Umbilical cord (tissue), 2 donors: ENCODE data around the gene AKR1B1. TPM values are rescaled to one million over a fixed set of nuclear protein-coding genes. Genes with fewer than 3 reads are reported as not detected.

Experiments used
- DNase-seq: peaks from one replicate; pipeline ENCODE4 v3.0.0-alpha.2; 2015; ENCODE audit warnings: low spot score
- total RNA-seq: library from RNA; depleted of rRNA; stranded (reverse); fragments of >200 nt; gene quantifications from one replicate; pipeline ENCODE4 v1.2.3, GENCODE V29; 2014; ENCODE audit warnings: low replicate concordance; ENCODE audit not compliant: insufficient read depth

Gene AKR1B1
- total RNA-seq, 1 donor from 2014 or later = 45.0 TPM

DNA sequence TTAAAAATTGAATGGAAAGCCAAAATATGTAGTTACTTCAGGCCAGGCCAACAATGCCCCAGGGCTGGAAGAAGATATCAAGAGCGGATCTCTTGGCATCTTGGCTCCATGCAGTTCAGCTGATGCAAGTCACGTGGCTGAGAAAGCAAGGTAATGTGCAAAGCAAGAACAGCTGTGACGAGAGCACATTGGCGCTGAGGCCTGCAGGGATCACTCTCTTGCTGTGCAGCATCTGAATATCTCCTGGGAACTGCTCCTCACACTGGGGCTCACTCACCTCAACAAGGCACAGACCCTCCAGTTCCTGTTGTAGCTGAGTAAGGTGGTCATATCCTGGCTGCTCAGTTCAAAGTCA, 14.0 kb downstream of the AKR1B1 start:
- no peak for DNase-seq

DNA sequence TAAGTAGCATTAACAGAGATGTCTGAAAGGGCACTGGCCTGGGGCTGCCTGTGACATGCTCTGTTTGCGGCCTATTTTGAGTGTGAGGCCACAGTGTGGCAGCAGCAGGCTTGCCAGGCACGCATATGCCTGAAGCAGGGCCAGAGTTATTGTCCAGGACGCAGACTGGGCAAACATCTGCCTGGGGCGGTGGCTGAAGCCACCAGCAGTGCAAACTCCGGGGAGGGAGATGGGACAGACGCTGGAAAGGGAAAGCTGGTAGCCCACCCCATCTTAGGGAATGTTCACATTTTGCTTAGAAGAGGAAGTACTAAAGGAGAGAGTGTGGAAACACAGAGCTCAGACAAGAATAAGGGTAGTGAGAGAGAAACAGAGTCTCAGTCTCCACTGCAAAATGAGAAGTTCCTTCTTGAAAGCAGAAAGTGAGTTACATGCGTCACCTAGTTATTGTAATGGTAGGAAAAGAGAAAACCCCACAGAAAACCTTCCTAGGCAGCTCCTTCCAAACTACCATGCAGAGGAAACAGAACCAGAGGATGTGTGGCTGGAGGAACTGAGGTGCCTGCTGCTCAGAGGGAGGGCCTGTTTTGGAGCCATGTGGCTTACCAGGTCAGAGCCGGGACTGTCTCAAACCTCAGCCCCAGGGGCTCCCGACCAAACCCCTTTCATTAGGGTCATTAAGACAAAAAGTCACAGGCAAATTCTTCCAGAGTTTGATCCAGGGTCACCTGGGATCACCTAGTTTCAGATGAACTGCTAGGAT, 14.5 kb downstream of the AKR1B1 start:
- DNase-seq = peak; percentile 26

DNA sequence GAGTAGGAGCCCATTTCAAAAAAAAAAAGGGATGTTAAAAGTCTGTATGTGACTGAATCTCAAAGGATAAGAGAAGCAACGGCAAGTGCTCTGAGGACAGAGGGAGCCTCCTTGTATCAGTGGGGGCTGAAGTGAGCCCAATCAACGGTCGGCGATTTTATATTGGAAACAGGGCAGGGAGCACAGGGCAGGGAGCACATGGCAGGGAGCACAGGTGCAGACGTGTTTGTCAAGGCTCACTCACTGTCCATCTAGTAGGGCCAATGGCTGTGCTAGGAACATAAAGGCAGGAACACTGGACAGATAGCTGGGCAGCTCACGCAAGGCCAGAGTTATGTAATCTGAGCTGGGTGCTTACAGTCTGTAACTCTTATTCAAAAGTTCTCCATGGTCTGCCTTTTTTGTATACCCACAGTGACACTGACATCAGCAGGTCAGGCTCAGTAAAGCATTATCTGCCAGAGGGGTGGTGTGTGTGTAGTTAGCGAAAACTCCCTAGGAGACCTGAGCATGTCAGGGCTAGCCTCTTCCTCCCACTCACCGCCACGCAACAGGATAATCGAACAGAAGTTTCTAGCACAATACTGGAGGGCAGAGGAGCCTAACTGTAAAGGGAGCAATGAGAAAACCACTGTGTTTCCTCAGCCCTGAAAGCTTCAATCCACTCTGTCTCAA, 15.4 kb downstream of the AKR1B1 start:
- peak; percentile 16 for DNase-seq

DNA sequence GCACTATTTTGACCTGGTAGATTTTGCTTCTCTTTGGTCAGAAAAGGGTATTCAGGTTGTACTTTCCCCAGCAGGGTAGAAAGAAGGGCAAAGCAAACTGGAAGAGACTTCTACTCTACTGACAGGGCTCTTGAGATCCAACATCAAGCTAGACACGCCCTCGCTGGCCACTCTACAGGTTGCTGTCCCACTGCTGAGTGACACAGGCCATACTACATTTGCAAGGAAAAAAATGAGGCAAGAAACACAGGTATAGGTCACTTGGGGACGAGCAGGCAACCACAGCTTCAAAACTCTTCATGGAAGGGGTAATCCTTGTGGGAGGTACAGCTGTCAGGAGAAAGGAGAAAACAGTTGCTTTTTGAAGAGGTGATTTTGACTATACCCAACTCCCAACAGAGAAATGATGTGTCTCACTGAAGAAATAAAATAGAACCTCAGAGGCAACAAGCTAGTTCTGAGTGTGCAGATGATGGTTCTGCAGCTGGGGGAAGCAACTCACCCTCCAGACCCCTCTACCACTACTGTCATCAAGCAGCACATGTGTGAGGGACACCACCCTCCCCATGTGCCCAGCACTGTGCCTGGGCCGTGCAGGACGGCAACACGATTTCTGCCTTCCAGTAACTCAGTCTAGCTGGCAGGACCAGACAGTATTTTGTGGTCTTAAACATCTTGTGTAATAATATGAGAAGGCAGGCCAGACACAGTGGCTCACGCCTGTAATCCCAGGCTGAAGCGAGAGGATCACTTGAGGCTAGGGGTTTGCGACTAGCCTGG, 16.3 kb downstream of the AKR1B1 start:
- no peak for DNase-seq

DNA sequence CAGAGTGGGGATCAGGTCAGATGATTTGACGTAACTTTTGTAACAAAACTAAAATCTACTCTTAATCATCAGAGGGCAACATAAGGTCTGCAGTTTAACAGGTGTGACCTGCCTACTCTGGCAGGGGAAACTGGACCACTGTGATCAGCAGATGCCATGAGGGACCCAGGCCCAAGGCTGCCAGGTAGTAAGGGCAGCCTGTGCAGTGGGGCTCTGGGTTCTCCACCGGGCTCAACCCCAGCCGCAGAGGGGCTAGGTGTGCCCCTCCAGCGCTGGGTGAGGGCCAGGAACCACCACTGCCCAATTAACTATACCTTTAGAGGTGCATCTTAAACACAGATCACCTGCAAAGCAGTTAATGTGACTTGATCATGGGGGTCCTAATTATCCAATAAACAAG, 17.6 kb downstream of the AKR1B1 start:
- no peak for DNase-seq

DNA sequence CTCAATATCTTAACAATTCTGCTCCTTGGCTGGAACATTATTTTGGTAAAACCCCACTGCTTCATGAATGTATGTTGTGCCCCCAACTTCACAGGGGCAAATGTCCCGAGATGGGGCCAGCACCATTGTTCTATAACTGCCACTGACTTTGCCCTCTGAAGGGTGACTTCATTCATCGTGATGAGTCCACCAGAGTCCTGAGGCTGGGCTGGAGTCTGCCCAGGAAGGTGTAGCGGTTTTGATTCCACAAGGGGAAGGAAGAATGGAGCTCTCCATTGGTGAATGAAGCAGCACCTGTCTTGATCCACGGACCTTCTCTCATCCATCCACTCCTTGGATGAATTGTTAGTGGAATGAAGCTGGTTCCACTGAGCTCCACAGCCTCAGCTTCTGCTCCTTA, 18.4 kb downstream of the AKR1B1 start:
- DNase-seq = no peak

DNA sequence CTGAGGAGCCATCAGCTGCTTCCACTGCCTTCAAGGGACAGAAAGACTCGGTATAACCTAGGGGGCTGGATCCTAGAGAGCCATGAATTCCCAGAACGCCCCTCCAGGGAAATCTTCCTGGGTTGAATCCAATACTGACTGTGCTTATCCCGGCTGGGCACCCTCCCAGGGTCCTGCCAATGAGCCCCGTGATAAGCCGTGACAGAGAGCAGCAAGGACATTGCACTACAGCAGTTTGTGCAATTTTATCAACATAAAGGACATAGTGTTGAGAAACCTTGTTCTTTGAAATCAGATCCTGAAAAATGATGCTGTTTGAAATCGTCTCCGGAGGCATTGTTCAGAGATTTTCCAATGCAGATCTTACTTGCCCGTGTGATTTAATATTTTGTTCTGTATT, 18.8 kb downstream of the AKR1B1 start:
- DNase-seq = no peak

DNA sequence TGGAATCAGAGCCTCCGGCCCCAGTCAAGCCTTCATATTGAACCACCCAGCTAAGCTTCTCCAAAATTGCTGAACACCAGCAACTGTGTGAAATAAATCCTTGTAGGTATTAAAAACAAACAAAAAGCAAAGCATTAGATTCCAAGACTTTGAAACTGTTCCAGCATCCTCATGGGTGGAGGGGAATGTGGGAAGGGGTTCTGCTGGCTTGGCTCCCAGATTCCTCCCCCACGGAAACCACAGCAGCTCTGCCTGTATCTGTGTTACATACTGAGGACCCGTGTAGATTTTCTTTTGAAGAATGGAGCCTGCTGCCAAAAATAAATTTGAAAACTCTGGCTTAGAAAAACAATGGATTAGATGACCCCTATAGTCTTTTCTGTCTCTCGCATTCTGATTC, 20.0 kb downstream of the AKR1B1 start:
- no peak for DNase-seq

DNA sequence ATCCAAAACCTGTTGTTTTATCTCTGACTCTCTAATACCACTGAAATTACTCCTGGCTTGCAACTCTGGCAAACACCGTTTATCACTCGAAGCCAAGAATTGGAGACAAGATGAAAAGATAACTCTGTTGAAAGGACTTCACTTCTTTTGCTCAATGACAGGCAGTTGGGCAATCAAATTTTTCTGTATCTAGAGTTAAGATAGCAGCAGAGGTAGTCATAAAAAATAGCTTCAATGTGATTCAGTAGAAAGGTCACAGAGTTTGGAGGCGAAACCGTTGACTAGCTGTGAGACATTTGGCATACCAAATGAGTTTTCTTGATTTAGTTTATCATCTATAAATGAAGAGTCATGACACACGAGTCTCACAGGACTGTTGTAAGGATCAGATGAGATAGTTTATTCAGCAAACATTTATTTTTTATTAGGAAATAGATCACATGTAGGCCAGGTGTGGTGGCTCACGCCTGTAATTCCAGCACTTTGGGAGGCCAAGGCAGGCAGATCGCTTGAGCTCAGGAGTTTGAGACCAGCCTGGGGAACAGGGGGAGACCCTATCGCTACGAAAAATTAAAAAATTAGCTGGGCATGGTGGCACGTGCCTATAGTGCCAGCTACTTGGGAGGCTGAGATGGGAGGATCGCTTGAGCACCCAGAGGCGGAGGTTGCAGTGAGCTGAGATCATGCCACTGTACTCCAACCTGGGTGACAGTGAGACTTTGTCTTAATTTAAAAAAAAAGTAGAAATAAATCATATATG, 23.6 kb downstream of the AKR1B1 start:
- no peak for DNase-seq

DNA sequence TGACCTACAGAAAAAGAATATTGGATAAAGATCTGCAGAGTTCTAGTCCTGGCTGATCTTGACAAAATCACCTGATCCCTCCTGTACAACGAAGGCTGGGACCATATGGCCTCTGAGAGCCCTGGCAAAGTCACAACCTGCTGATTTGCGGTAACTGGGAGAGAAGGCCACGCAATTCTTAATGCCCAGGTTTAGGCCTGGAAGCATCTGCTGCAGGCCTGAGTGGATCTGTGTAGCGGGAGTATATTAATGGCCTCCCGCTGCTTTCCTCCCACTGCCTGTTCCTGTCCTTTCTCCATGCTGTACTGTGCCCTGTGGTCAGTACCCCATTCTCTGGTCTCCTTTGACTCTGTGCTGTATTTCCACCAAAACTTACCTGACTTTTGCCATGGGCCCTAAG, 24.2 kb downstream of the AKR1B1 start:
- DNase-seq = no peak

DNA sequence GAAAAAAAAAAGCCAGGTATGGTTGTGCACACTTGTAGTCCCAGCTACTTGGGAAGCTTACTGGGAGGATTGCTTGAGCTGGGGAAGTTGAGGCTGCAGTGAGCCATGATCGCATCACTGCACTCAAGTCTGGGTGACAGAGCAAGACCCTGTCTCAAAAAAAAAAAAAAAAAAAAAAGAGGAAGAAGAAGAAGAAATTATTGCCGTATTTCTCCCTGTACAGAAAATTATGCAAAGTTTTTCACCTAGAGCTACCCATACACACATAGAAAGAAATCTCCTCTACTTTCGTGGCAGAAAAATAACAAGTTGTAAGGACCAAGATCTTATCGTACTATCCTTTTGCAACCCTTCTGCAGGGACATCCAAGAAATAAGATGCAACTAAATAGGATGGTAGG, 25.5 kb downstream of the AKR1B1 start:
- no peak for DNase-seq

DNA sequence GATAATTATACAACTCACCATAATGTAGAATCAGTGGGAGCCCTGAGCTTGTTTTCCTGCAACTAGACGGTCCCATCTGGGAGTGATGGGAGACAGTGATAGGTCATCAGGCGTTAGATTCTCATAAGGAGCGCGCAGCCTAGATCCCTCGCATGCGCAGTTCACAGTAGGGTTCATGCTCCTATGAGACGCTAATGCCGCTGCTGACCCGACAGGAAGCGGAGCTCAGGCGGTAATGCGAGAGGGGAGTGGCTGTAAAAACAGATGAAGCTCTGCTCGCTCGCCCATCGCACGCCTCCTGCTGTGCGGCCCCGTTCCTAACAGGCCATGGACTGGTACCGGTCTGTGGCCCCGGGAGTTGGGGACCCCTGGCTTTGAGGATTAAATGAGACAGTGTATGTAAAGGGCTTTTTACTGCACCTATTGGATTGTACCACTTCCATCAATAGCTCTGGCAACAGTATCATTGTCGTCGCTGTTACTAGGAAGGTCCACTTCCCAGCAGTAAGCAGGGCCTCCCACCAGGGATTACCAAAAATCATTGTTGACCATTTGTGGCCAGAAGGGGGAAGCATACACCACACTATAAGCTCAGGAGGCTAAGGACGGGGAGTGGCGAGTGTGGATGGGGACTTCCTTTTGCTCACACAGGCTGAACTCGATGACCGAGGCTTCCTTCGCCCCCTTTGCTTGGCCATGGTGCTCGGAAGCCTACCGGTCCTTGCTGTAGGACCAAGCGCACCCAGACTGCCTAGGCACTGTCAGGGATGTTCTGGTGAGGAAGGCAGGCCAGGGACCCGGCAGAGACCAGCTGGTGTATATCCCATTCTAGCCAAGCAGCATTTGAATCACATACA, 26.4 kb downstream of the AKR1B1 start:
- peak; percentile 96 for DNase-seq

DNA sequence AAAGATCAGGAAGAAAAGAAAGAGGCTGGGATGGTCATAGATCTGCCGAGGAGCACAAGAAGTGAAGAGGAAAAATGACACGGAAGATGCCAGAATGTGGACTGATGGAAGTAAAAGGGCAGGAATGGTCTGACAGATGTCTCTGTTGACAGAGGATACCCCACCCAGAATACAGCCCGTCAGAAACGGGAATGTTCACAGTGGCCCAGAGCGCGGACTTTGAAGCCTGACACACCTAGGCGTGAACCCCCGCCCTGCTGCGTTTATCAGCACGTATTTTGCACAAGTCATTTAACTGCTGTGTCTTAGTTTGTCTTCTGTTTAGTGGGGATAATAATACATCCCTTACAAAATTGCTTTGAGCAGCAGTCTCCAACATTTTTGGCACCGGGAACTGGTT, 27.1 kb downstream of the AKR1B1 start:
- DNase-seq = no peak

DNA sequence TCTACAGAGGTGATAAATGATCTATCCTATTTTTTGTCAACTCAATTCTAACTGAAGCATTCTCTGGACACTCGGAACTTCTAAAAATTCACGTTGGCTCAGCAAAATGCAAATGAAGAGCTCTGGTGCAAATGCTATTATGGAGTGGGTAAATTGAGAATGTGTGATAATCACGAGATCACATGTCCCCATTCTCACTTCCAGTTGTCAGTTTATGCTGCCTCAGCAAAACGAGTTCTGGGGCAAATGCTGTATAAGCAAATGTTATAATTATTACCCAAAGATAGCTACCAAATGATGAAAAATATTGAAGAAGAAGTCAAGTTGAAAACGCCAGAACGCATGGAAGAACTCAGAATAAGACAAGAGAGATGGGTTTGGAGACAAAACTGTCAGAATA, 29.4 kb downstream of the AKR1B1 start:
- DNase-seq = no peak

DNA sequence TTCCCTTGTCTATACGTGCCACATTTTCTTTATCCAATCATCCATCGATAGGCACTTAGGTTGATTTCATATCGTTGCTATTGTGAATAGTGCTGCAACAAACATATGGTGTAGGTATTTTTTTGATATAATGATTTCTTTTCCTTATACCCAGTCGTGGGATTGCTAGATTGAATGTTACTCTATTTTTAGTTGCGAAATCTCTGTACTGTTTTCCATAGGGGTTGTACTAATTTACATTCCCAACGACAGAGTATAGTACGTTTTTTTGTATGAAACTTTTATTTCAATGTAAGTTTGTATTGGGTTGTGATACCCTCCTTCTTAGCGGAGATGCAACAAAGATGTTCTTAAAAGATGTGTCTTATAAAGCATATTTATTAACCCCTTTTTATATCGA, 30.0 kb downstream of the AKR1B1 start:
- DNase-seq = no peak

DNA sequence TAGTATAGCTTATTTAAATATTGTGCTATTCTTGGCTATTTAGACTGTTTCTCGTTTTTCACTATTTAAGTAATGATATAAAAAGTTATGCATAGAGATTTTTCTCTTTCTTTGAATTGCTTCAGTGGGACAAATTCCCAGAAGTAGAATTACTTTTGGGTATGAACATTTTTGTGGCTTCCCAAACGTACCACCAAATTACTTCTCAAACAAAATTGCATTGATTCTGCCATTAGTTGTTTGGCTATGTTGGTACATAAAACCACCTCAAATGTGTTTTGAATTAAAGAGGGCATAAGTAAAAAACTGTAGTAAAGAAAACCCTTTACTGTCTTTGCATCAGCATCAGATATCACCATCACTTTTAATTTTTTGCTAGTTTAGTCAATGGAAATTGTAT, 31.0 kb downstream of the AKR1B1 start:
- no peak for DNase-seq

DNA sequence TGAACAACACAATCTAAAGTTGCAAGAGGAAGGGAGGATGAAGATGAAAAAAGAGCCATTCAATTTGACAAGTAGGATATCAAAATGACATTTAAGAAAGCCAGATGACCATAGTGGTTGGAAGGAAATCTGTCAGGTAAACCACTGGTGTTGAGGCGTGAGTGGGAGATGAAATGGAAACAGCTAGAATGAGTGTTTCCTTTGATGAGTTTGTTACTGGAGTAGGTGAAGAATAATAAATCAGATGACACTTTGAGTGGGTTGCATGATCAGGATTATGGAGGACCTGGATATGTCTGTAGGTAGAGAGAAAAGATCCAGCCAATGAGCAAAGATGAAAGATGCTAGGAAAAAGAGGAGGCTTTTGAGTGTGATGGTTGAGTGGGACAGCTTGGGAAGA, 33.1 kb downstream of the AKR1B1 start:
- DNase-seq = no peak

DNA sequence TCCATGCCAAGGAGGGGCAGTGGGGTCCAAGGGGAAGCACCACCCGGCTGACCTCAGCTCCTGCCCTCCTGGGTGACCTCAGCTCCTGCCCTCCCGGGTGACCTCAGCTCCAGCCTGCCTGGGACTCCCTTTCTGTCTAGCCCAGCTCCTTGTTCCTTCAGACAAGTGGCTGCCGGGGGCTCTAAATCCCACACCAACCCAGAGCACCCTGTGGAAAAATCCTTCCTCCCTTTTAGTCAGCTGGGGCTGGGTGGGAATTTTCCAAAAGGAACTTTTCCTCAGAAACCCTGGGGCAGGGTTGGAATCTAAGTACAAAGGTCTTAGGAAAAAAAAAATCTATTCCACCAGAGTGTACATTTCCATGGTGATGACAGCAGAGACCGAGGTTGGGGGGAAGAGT, 36.3 kb downstream of the AKR1B1 start:
- no peak for DNase-seq

DNA sequence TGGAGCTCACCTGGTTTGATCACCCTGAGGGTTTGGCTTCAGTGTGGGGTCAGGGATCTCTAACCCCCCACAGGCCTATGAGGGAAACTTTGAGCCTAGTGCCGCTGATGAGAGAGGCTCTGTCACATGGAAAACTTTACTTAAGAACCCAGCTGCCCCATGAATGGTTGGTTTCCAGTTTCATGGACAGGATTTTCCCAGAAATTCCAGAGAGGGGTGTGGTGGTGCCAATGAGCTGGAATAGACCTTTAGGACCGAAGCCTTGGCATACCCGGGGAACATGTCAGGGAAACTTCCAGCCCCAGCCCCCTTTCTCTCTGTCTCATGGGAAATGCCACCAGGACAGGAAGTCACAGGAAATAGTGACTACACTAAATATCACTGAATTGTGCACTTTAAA, 36.9 kb downstream of the AKR1B1 start:
- no peak for DNase-seq

DNA sequence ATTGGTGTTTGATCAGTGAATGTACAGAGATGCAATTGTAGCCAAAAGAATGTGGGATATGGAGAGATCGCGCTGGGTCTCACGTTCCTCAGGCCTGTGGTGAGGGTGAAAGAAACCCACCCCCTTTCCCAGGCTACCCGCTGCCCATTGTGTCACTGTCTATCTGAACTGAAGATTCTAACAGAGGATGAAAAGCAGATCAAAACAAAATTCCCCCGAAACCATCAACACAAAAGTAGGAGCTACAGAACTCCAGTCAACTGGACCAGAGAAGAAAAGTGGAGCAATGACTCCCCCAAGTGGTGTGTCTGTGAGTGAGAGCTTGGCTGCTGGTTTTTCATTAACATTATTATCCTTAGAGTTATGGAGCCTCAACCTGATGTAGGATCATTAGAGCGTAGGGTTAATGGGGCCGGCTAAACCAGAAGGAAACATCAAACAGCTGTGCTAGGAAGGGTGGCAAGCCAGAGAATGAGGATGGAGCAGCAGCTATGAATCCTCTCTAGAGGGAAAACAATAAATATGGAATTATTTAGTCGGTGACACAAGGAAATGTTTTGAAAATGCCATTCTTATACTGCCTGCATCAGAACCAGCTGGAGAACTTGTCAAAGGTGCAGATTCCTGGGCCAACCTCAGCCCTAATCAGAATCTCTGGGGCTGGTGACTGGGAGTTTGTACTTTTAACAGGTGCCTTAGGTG, 38.3 kb downstream of the AKR1B1 start:
- peak; percentile 60 for DNase-seq
